NCI-H2171 treated with DMSO at 0.1 percent for 48 hours (cell line): ENCODE data around the gene COX7A1.
"Not testable (repeated sequence)": the region's sequence is repeated elsewhere in the genome, so short reads cannot be mapped to it uniquely, and the experiment has no call there.

Experiments used
- DNase-seq: peaks from one replicate; lab custom pipeline; 2025; lab: John Stamatoyannopoulos, UW

The COX7A1 gene

GRCh38 chr19:36152352-36153091, at the start of gene COX7A1:
Gene COX7A1 (minus strand): TSS chr19:36152447. CDS start chr19:36152407, 40 bp downstream.
- no peak for DNase-seq

GRCh38 chr19:36201684-36202083, 49.4 kb upstream of the COX7A1 start:
- DNase-seq, result no peak

- no peak for DNase-seq
These were observed 45.9 kb upstream of the COX7A1 start for GRCh38 chr19:36198119-36198518.

- DNase-seq, result no peak
These were observed 44.0 kb upstream of the COX7A1 start for GRCh38 chr19:36196249-36196648.

GRCh38 chr19:36186722-36187121, 34.5 kb upstream of the COX7A1 start:
- not testable (repeated sequence) for DNase-seq

- no peak for DNase-seq
These were observed 31.0 kb upstream of the COX7A1 start for GRCh38 chr19:36183245-36183628.

GRCh38 chr19:36182612-36183244, 30.5 kb upstream of the COX7A1 start:
- no peak for DNase-seq

- not testable (repeated sequence) for DNase-seq
These were observed 26.8 kb upstream of the COX7A1 start for GRCh38 chr19:36179077-36179476.

GRCh38 chr19:36173846-36174245, 21.6 kb upstream of the COX7A1 start:
- DNase-seq, result not testable (repeated sequence)

GRCh38 chr19:36172852-36173251, 20.6 kb upstream of the COX7A1 start:
- DNase-seq, result no peak

- peak; percentile 87 for DNase-seq
These were observed 17.0 kb upstream of the COX7A1 start for GRCh38 chr19:36169084-36169760.

- DNase-seq, result no peak
These were observed 11.6 kb upstream of the COX7A1 start for GRCh38 chr19:36163813-36164212.

- DNase-seq, result no peak
These were observed 8.8 kb upstream of the COX7A1 start for GRCh38 chr19:36160821-36161596.

- DNase-seq, result no peak
These were observed 879 bp upstream of the COX7A1 start for GRCh38 chr19:36153126-36153525.

- no peak for DNase-seq
These were observed 262 bp downstream of the COX7A1 start for GRCh38 chr19:36152019-36152351.

GRCh38 chr19:36151144-36152018, 866 bp downstream of the COX7A1 start:
- DNase-seq, result no peak

GRCh38 chr19:36150586-36150985, 1.7 kb downstream of the COX7A1 start:
- DNase-seq, result no peak

GRCh38 chr19:36149673-36150406, 2.4 kb downstream of the COX7A1 start:
- no peak for DNase-seq

- DNase-seq, result no peak
These were observed 7.6 kb downstream of the COX7A1 start for GRCh38 chr19:36144624-36145023.

GRCh38 chr19:36142496-36142895, 9.8 kb downstream of the COX7A1 start:
- DNase-seq, result no peak

GRCh38 chr19:36142046-36142445, 10.2 kb downstream of the COX7A1 start:
- no peak for DNase-seq
